GM12878 (cell line): Measurements from ENCODE around the gene TRIM41. TPM values are rescaled to one million over a fixed set of nuclear protein-coding genes. Genes with fewer than 3 reads are reported as not detected.

ENCODE experiments used
- GABPA ChIP-seq: IDR thresholded peaks from 2 replicates; pipeline ENCODE4 v1.6.1; 2014; ENCODE audit warnings: antibody characterized with exemption, low read depth, mild to moderate bottlenecking, inconsistent platforms
- HDAC6 ChIP-seq: fragments of 200-600 bp; sonication (generic); IDR thresholded peaks from one replicate; pipeline ENCODE4 v1.8.0; 2017; ENCODE audit warnings: antibody characterized with exemption; ENCODE audit not compliant: unreplicated experiment
- MXI1 ChIP-seq: fragments of 150-350 bp; IDR thresholded peaks from 2 replicates; pipeline ENCODE4 v1.6.1; 2011; ENCODE audit warnings: low read depth, mild to moderate bottlenecking, inconsistent platforms, low read length, improper control_type of control experiment
- NR2F1 ChIP-seq: fragments of 450-650 bp; conservative IDR thresholded peaks from 2 replicates; pipeline ENCODE4 v1.6.1; 2017; ENCODE audit warnings: mild to moderate bottlenecking
- TARDBP ChIP-seq: IDR thresholded peaks from 2 replicates; pipeline ENCODE4 v1.6.1; 2016; ENCODE audit warnings: borderline replicate concordance
- YY1 ChIP-seq: IDR thresholded peaks from 2 replicates; pipeline ENCODE4 v1.6.1; 2011; ENCODE audit warnings: low read depth, mild to moderate bottlenecking, low read length
- ZNF217 ChIP-seq: fragments of 450-650 bp; IDR thresholded peaks from 2 replicates; pipeline ENCODE4 v1.6.1; 2017; ENCODE audit warnings: antibody characterized with exemption, mild to moderate bottlenecking
- ZNF384 ChIP-seq: IDR thresholded peaks from 2 replicates; pipeline ENCODE4 v1.6.1; 2012; ENCODE audit warnings: low read depth, mild to moderate bottlenecking, low read length, improper control_type of control experiment, borderline replicate concordance
- polyA plus RNA-seq, 11 experiments: library from polyadenylated mRNA; depleted of rRNA in 4 of 11; unstranded in 6 of 11; stranded (reverse) in 5 of 11; fragments of >200 nt; fragmentation: Nextera tagmentation in 4 of 11; fragmentation: Illumina TruSeq in 1 of 11; extraction: Ambion mirVana in 4 of 11; extraction: Trizol in 1 of 11; gene quantifications; 1 replicate in 1 of 11; 2 replicates in 10 of 11; pipeline versions ENCODE4 v1.2.1 to v1.2.3, GENCODE V29; 2011 to 2016; ENCODE audit warnings: inconsistent platforms in 2 of 11, missing spikeins in 2 of 11, low read depth in 1 of 11
- total RNA-seq, 4 experiments: library from RNA; depleted of rRNA in 3 of 4; stranded (reverse); fragments of >200 nt in 3 of 4; fragmentation: Illumina TruSeq in 1 of 4; extraction: Trizol in 1 of 4; gene quantifications; 2 replicates each; pipeline versions ENCODE4 v1.2.1 to v1.2.3, GENCODE V29; 2013 to 2021
- TF ChIP-seq, protein P1 (sequence below): fragments of 450-650 bp; IDR thresholded peaks from 2 replicates; pipeline ENCODE4 v1.6.1; 2017; ENCODE audit warnings: mild to moderate bottlenecking, moderate library complexity
- TF ChIP-seq, protein P2 (sequence below): fragments of 150-350 bp; IDR thresholded peaks from 2 replicates; pipeline ENCODE4 v1.6.1; 2014; ENCODE audit warnings: mild to moderate bottlenecking, low read depth, low read length
- TF ChIP-seq, protein P3 (sequence below): IDR thresholded peaks from 2 replicates; pipeline ENCODE4 v1.6.1; 2011; ENCODE audit warnings: borderline replicate concordance, low read depth, mild to moderate bottlenecking, moderate library complexity, mixed read lengths, low read length; ENCODE audit not compliant: insufficient read depth; ENCODE audit errors: extremely low read length

TRIM41 gene
- total and polyA plus RNA-seq, 10 of the 15 experiments (the other 5 are each of a cell fraction or from before 2014, with no cell fraction given) = 1.0 to 28.9 (median 10.6) TPM

DNA sequence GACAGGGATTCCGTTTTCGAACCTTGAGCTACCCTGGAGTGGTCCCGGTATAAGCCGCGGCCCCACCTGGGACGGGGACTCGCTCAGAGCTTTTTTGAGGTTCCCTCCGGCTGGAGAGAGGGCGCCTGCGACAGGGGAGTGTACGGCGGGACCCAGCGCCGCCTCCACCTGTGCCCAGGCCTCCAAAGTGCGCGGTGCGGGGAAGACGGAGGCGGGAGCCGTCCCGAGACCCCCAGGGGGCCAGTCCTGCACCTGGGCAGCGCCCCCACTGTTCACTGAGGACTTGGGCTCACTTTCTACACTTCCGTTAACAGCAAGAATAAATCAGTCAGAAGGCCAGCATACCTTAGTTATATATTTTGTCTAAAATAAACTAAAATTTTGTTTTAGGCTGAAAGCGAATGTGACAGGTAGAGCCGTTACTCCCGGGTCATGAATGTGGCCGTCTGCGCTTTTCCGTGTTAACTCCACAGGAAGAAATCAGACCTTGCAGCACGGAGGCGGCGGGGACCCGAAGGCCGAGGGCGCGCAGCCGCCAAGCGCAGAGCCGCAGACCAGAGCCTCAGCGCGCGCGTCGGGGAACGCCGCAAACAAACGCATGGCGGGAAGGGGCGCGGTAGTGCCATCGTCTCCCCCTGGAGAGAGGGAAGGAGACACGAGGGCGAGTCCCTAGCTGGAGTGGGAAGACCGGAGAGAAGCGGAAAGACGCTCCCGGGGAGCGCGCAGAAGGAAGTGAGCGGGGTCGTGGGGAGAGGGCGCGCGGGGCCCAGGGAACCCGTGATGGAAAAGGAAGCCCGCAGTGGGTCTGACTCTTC lies 32.2 kb upstream of the TRIM41 start (continued):
- TF ChIP-seq, protein P1, sequence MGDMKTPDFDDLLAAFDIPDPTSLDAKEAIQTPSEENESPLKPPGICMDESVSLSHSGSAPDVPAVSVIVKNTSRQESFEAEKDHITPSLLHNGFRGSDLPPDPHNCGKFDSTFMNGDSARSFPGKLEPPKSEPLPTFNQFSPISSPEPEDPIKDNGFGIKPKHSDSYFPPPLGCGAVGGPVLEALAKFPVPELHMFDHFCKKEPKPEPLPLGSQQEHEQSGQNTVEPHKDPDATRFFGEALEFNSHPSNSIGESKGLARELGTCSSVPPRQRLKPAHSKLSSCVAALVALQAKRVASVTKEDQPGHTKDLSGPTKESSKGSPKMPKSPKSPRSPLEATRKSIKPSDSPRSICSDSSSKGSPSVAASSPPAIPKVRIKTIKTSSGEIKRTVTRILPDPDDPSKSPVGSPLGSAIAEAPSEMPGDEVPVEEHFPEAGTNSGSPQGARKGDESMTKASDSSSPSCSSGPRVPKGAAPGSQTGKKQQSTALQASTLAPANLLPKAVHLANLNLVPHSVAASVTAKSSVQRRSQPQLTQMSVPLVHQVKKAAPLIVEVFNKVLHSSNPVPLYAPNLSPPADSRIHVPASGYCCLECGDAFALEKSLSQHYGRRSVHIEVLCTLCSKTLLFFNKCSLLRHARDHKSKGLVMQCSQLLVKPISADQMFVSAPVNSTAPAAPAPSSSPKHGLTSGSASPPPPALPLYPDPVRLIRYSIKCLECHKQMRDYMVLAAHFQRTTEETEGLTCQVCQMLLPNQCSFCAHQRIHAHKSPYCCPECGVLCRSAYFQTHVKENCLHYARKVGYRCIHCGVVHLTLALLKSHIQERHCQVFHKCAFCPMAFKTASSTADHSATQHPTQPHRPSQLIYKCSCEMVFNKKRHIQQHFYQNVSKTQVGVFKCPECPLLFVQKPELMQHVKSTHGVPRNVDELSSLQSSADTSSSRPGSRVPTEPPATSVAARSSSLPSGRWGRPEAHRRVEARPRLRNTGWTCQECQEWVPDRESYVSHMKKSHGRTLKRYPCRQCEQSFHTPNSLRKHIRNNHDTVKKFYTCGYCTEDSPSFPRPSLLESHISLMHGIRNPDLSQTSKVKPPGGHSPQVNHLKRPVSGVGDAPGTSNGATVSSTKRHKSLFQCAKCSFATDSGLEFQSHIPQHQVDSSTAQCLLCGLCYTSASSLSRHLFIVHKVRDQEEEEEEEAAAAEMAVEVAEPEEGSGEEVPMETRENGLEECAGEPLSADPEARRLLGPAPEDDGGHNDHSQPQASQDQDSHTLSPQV = no peak
- no peak for TF ChIP-seq MXI1
- TF ChIP-seq YY1 = no peak
- TF ChIP-seq, protein P2, sequence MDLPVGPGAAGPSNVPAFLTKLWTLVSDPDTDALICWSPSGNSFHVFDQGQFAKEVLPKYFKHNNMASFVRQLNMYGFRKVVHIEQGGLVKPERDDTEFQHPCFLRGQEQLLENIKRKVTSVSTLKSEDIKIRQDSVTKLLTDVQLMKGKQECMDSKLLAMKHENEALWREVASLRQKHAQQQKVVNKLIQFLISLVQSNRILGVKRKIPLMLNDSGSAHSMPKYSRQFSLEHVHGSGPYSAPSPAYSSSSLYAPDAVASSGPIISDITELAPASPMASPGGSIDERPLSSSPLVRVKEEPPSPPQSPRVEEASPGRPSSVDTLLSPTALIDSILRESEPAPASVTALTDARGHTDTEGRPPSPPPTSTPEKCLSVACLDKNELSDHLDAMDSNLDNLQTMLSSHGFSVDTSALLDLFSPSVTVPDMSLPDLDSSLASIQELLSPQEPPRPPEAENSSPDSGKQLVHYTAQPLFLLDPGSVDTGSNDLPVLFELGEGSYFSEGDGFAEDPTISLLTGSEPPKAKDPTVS = no peak
- no peak for TF ChIP-seq TARDBP
- TF ChIP-seq ZNF384 = no peak
- TF ChIP-seq, protein P3, sequence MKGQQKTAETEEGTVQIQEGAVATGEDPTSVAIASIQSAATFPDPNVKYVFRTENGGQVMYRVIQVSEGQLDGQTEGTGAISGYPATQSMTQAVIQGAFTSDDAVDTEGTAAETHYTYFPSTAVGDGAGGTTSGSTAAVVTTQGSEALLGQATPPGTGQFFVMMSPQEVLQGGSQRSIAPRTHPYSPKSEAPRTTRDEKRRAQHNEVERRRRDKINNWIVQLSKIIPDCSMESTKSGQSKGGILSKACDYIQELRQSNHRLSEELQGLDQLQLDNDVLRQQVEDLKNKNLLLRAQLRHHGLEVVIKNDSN = no peak
- TF ChIP-seq HDAC6 = no peak
- TF ChIP-seq NR2F1 = no peak
- TF ChIP-seq ZNF217 = no peak; the same call in 1 of the 2 replicates
- TF ChIP-seq GABPA = no peak
